Measurements from ENCODE around the gene CELF4. TPM values are rescaled to one million over a fixed set of nuclear protein-coding genes. Genes with fewer than 3 reads are reported as not detected.

Gene CELF4
- polyA plus RNA-seq, 4 donors: 3.2 to 7.8 (median 3.8) TPM; not detected in 1

GRCh38 chr18:37521510-37522465, 43.8 kb downstream of the CELF4 start:
- Histone ChIP-seq H3K27ac (ENCODE audit: low read depth in 1 of 3, low read length in 2 of 3) (no peak overlapping the region), H3K9me3 (ENCODE audit: control insufficient read depth in 2 of 2, insufficient read depth in 1 of 2, low read depth in 1 of 2, low read length in 1 of 2) (no peaks in the 10 kb centered on the region), H3K4me1 (ENCODE audit: control insufficient read depth in 3 of 3, insufficient read depth in 2 of 3, low read depth in 1 of 3, low read length in 2 of 3) (no peaks in the 10 kb centered on the region), H3K27me3 (ENCODE audit: control insufficient read depth in 3 of 3, insufficient read depth in 3 of 3, low read length in 3 of 3) (peaks cover 0 to 36% (median 19%) of the 10 kb centered on the region in 3 donors), H3K36me3 (ENCODE audit: control insufficient read depth in 3 of 3, insufficient read depth in 2 of 3, low read depth in 1 of 3, low read length in 3 of 3) (no peaks in the 10 kb centered on the region), H3K4me3 (ENCODE audit: low read depth in 1 of 3, low read length in 3 of 3) (no peak overlapping the region)
- 68 to 72% (median 70%) methylated on average over 19 of the region's 19 CpGs for WGBS, 3 donors
- DNase-seq (no peak), FAIRE-seq (no peak)

- WGBS, 3 donors: 68 to 75% (median 70%) methylated on average over 3 of the region's 3 CpGs
- H3K9me3 ChIP-seq (ENCODE audit: control insufficient read depth in 2 of 2, insufficient read depth in 1 of 2, low read depth in 1 of 2, low read length in 1 of 2): no peaks in the 10 kb centered on the region
- no peak overlapping the region for H3K27ac ChIP-seq (ENCODE audit: low read depth in 1 of 3, low read length in 2 of 3)
- H3K36me3 ChIP-seq (ENCODE audit: control insufficient read depth in 3 of 3, insufficient read depth in 2 of 3, low read depth in 1 of 3, low read length in 3 of 3): no peaks in the 10 kb centered on the region
- H3K4me3 ChIP-seq (ENCODE audit: low read depth in 1 of 3, low read length in 3 of 3): no peak overlapping the region
- no peak for FAIRE-seq
- peaks cover 0 to 27% (median 14%) of the 10 kb centered on the region in 3 donors for H3K27me3 ChIP-seq (ENCODE audit: control insufficient read depth in 3 of 3, insufficient read depth in 3 of 3, low read length in 3 of 3)
- no peaks in the 10 kb centered on the region for H3K4me1 ChIP-seq (ENCODE audit: control insufficient read depth in 3 of 3, insufficient read depth in 2 of 3, low read depth in 1 of 3, low read length in 2 of 3)
- no peak for DNase-seq
Observed at GRCh38 chr18:37520508-37520907, 45.1 kb downstream of the CELF4 start.

- no peak overlapping the region for H3K4me3 ChIP-seq (ENCODE audit: low read depth in 1 of 3, low read length in 3 of 3)
- DNase-seq (no peak), FAIRE-seq (no peak)
- H3K4me1 ChIP-seq (ENCODE audit: control insufficient read depth in 3 of 3, insufficient read depth in 2 of 3, low read depth in 1 of 3, low read length in 2 of 3): no peaks in the 10 kb centered on the region
- H3K9me3 ChIP-seq (ENCODE audit: control insufficient read depth in 2 of 2, insufficient read depth in 1 of 2, low read depth in 1 of 2, low read length in 1 of 2): no peaks in the 10 kb centered on the region
- H3K27ac ChIP-seq (ENCODE audit: low read depth in 1 of 3, low read length in 2 of 3): no peak overlapping the region
- no peaks in the 10 kb centered on the region for H3K36me3 ChIP-seq (ENCODE audit: control insufficient read depth in 3 of 3, insufficient read depth in 2 of 3, low read depth in 1 of 3, low read length in 3 of 3)
- H3K27me3 ChIP-seq (ENCODE audit: control insufficient read depth in 3 of 3, insufficient read depth in 3 of 3, low read length in 3 of 3): peaks cover 0 to 20% (median 7%) of the 10 kb centered on the region in 3 donors
- 48 to 69% (median 50%) methylated on average over 8 to 9 of the region's 9 CpGs for WGBS, 3 donors
Observed at GRCh38 chr18:37519510-37520135, 46.0 kb downstream of the CELF4 start.

GRCh38 chr18:37516361-37516853, 49.2 kb downstream of the CELF4 start:
- 78 to 81% (median 79%) methylated on average over 5 of the region's 5 CpGs for WGBS, 3 donors
- peaks cover 0 to 8% (median 0%) of the 10 kb centered on the region in 3 donors for H3K27me3 ChIP-seq (ENCODE audit: control insufficient read depth in 3 of 3, insufficient read depth in 3 of 3, low read length in 3 of 3)
- H3K27ac ChIP-seq (ENCODE audit: low read depth in 1 of 3, low read length in 2 of 3): no peak overlapping the region
- H3K9me3 ChIP-seq (ENCODE audit: control insufficient read depth in 2 of 2, insufficient read depth in 1 of 2, low read depth in 1 of 2, low read length in 1 of 2): no peaks in the 10 kb centered on the region
- no peak overlapping the region for H3K4me3 ChIP-seq (ENCODE audit: low read depth in 1 of 3, low read length in 3 of 3)
- no peaks in the 10 kb centered on the region for H3K36me3 ChIP-seq (ENCODE audit: control insufficient read depth in 3 of 3, insufficient read depth in 2 of 3, low read depth in 1 of 3, low read length in 3 of 3)
- FAIRE-seq (no peak), DNase-seq (no peak)
- no peaks in the 10 kb centered on the region for H3K4me1 ChIP-seq (ENCODE audit: control insufficient read depth in 3 of 3, insufficient read depth in 2 of 3, low read depth in 1 of 3, low read length in 2 of 3)

GRCh38 chr18:37514953-37515352, 50.6 kb downstream of the CELF4 start:
- WGBS, 3 donors: 83 to 88% (median 84%) methylated on average over 3 of the region's 3 CpGs
- Histone ChIP-seq H3K9me3 (ENCODE audit: control insufficient read depth in 2 of 2, insufficient read depth in 1 of 2, low read depth in 1 of 2, low read length in 1 of 2) (no peaks in the 10 kb centered on the region), H3K4me3 (ENCODE audit: low read depth in 1 of 3, low read length in 3 of 3) (no peak overlapping the region), H3K27ac (ENCODE audit: low read depth in 1 of 3, low read length in 2 of 3) (no peak overlapping the region), H3K27me3 (ENCODE audit: control insufficient read depth in 3 of 3, insufficient read depth in 3 of 3, low read length in 3 of 3) (peaks cover 0 to 5% (median 0%) of the 10 kb centered on the region in 3 donors), H3K4me1 (ENCODE audit: control insufficient read depth in 3 of 3, insufficient read depth in 2 of 3, low read depth in 1 of 3, low read length in 2 of 3) (no peaks in the 10 kb centered on the region), H3K36me3 (ENCODE audit: control insufficient read depth in 3 of 3, insufficient read depth in 2 of 3, low read depth in 1 of 3, low read length in 3 of 3) (no peaks in the 10 kb centered on the region)
- DNase-seq (no peak), FAIRE-seq (no peak)

GRCh38 chr18:37512400-37512799, 53.2 kb downstream of the CELF4 start:
- 59 to 68% (median 66%) methylated on average over 2 of the region's 2 CpGs for WGBS, 3 donors
- H3K9me3 ChIP-seq (ENCODE audit: control insufficient read depth in 2 of 2, insufficient read depth in 1 of 2, low read depth in 1 of 2, low read length in 1 of 2): no peaks in the 10 kb centered on the region
- H3K4me1 ChIP-seq (ENCODE audit: control insufficient read depth in 3 of 3, insufficient read depth in 2 of 3, low read depth in 1 of 3, low read length in 2 of 3): no peaks in the 10 kb centered on the region
- peaks cover 0 to 5% (median 0%) of the 10 kb centered on the region in 3 donors for H3K27me3 ChIP-seq (ENCODE audit: control insufficient read depth in 3 of 3, insufficient read depth in 3 of 3, low read length in 3 of 3)
- H3K4me3 ChIP-seq (ENCODE audit: low read depth in 1 of 3, low read length in 3 of 3): no peak overlapping the region
- H3K27ac ChIP-seq (ENCODE audit: low read depth in 1 of 3, low read length in 2 of 3): no peak overlapping the region
- DNase-seq (no peak), FAIRE-seq (no peak)
- H3K36me3 ChIP-seq (ENCODE audit: control insufficient read depth in 3 of 3, insufficient read depth in 2 of 3, low read depth in 1 of 3, low read length in 3 of 3): no peaks in the 10 kb centered on the region

GRCh38 chr18:37511721-37512298, 53.8 kb downstream of the CELF4 start:
- no peaks in the 10 kb centered on the region for H3K4me1 ChIP-seq (ENCODE audit: control insufficient read depth in 3 of 3, insufficient read depth in 2 of 3, low read depth in 1 of 3, low read length in 2 of 3)
- no peak overlapping the region for H3K27ac ChIP-seq (ENCODE audit: low read depth in 1 of 3, low read length in 2 of 3)
- FAIRE-seq: no peak
- no peak for DNase-seq
- H3K27me3 ChIP-seq (ENCODE audit: control insufficient read depth in 3 of 3, insufficient read depth in 3 of 3, low read length in 3 of 3): peaks cover 0 to 5% (median 0%) of the 10 kb centered on the region in 3 donors
- 51 to 54% (median 53%) methylated on average over 9 of the region's 9 CpGs for WGBS, 3 donors
- no peak overlapping the region for H3K4me3 ChIP-seq (ENCODE audit: low read depth in 1 of 3, low read length in 3 of 3)
- no peaks in the 10 kb centered on the region for H3K9me3 ChIP-seq (ENCODE audit: control insufficient read depth in 2 of 2, insufficient read depth in 1 of 2, low read depth in 1 of 2, low read length in 1 of 2)
- no peaks in the 10 kb centered on the region for H3K36me3 ChIP-seq (ENCODE audit: control insufficient read depth in 3 of 3, insufficient read depth in 2 of 3, low read depth in 1 of 3, low read length in 3 of 3)

- DNase-seq (no peak), FAIRE-seq (no peak)
- H3K4me1 ChIP-seq (ENCODE audit: control insufficient read depth in 3 of 3, insufficient read depth in 2 of 3, low read depth in 1 of 3, low read length in 2 of 3): no peaks in the 10 kb centered on the region
- no peaks in the 10 kb centered on the region for H3K9me3 ChIP-seq (ENCODE audit: control insufficient read depth in 2 of 2, insufficient read depth in 1 of 2, low read depth in 1 of 2, low read length in 1 of 2)
- 61 to 96% (median 94%) methylated on average over 1 of the region's 1 CpG for WGBS, 3 donors
- H3K36me3 ChIP-seq (ENCODE audit: control insufficient read depth in 3 of 3, insufficient read depth in 2 of 3, low read depth in 1 of 3, low read length in 3 of 3): no peaks in the 10 kb centered on the region
- H3K27ac ChIP-seq (ENCODE audit: low read depth in 1 of 3, low read length in 2 of 3): no peak overlapping the region
- peaks cover 0 to 5% (median 0%) of the 10 kb centered on the region in 3 donors for H3K27me3 ChIP-seq (ENCODE audit: control insufficient read depth in 3 of 3, insufficient read depth in 3 of 3, low read length in 3 of 3)
- H3K4me3 ChIP-seq (ENCODE audit: low read depth in 1 of 3, low read length in 3 of 3): no peak overlapping the region
Observed at GRCh38 chr18:37509600-37509999, 56.0 kb downstream of the CELF4 start.
